Measurements from ENCODE around the gene RASAL3.

- TF ChIP-seq CTCF (IDR thresholded peaks at IDR 0.05) (no peak), ESRRA (IDR thresholded peaks at IDR 0.05; ENCODE audit: borderline replicate concordance, low read length) (no peak), PBX3 (IDR thresholded peaks at IDR 0.05) (no peak)
Measured at GRCh38 chr19:15469513-15470297, 5.4 kb upstream of the RASAL3 start.
